ENCODE data around the gene COX6A1. TPM values are rescaled to one million over a fixed set of nuclear protein-coding genes. Genes with fewer than 3 reads are reported as not detected.

COX6A1 gene
- total and polyA plus RNA-seq, 2 donors (not counting 1 experiment from before 2014, with no cell fraction given) = 137 to 484 TPM

DNA sequence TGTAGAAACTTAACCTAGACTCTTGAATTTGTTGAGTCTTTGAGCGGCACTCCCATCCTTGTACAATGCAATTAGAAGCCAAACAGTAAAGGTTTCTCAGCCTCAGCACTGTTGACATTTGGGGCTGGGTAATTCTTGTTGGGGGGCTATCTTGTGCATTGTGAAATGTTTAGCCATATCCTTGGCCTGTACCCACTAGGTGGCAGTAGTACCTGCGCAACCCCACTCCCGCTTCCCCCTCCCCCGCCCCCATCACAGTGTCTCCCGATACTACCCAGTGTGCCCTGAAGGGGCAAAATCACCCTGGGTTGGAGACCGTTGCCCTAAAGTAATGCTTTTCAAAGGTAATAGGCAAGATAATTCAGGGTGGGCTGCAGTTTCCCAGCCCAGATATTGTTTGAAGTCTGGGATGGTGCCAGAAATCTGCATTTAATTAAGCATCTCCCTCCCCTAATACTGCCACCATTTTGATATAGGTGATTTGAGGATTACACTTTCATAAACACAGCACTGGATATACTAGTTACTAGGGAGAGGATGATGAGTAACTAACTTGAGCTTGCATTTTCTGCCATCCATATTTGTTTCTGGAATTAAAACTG lies 1.8 kb downstream of the COX6A1 start:
- H3K4me2 ChIP-seq (replicated peaks; ENCODE audit: low read depth, low read length, poor library complexity, severe bottlenecking) = peak overlapping the region; percentile 88
- TF ChIP-seq CTCF (IDR thresholded peaks at IDR 0.05) = peak; percentile 82
- TF ChIP-seq EZH2 (IDR thresholded peaks at IDR 0.05; ENCODE audit: borderline replicate concordance, insufficient read depth, low read depth, low read length, poor library complexity, severe bottlenecking) = no peak
- no peaks in the 10 kb centered on the region for H3K9me3 ChIP-seq (ENCODE audit: control extremely low read depth in 1 of 3, control insufficient read depth in 2 of 3, insufficient read depth in 1 of 3, low read length in 2 of 3)
- Mint-ChIP-seq H3K4me3 (peak overlapping the region; percentile 75), H3K9me3 (ENCODE audit: insufficient read depth) (no peaks in the 10 kb centered on the region), H3K27me3 (no peaks in the 10 kb centered on the region), H3K4me1 (peaks cover 32% of the 10 kb centered on the region), H3K27ac (peak overlapping the region; percentile 56)
- intact Hi-C loops (cut with micrococcal nuclease) = loop anchor here (1.0 to 10.0 kb wide), 9 partner anchors 57 to 1828 kb away; partner anchors contain the start of genes DYNLL1, POP5, RNF10 and SIRT4
- H3K4me1 ChIP-seq (ENCODE audit: control insufficient read depth in 2 of 2, insufficient read depth in 2 of 2, low read length in 2 of 2) = peaks cover 18 to 20% of the 10 kb centered on the region in 2 donors
- ATAC-seq (ENCODE audit: low read depth) (peak; percentile 42), DNase-seq (peak; percentile 88)
- peaks cover 40% of the 10 kb centered on the region for H3K79me2 ChIP-seq (ENCODE audit: control insufficient read depth, insufficient read depth, low read length)
- no peak overlapping the region for H3K9ac ChIP-seq (ENCODE audit: low read length)
- no CpG with 5 or more reads among the region's 6 CpGs for WGBS (ENCODE audit: insufficient coverage)
- POLR2A ChIA-PET = interaction anchor here (1.0 kb wide), 1 partner anchor 11 kb away, joined by 4 read pairs; no protein-coding TSS in a partner anchor
- no peak overlapping the region for H3K27ac ChIP-seq (ENCODE audit: low read length in 2 of 2)
- no peak overlapping the region for H2AFZ ChIP-seq (ENCODE audit: insufficient read depth, low read depth, low read length, poor library complexity, severe bottlenecking)
- H3K36me3 ChIP-seq (replicated peaks in 1 of 2; ENCODE audit: control extremely low read depth in 1 of 2, control insufficient read depth in 1 of 2, extremely low read depth in 1 of 2, insufficient read depth in 2 of 2, low read length in 1 of 2) = peaks cover 3 to 39% of the 10 kb centered on the region in 2 experiments
- H3K4me3 ChIP-seq (ENCODE audit: control extremely low read depth in 1 of 5, extremely low read depth in 1 of 5, insufficient read depth in 1 of 5, low read depth in 2 of 5, low read length in 4 of 5) = no peak overlapping the region
- CTCF ChIA-PET = interaction anchor here (0.5 to 1.6 kb wide), 12 partner anchors 9 to 927 kb away, joined by 3 to 7 read pairs (median 3); partner anchors contain the start of gene POP5
- peaks cover 22% of the 10 kb centered on the region for H4K20me1 ChIP-seq (ENCODE audit: control insufficient read depth, insufficient read depth, low read length, poor library complexity, severe bottlenecking)
- H3K27me3 ChIP-seq (replicated peaks in 1 of 4; ENCODE audit: control extremely low read depth in 1 of 4, control insufficient read depth in 3 of 4, insufficient read depth in 4 of 4, low read length in 3 of 4) = no peaks in the 10 kb centered on the region

GRCh38 chr12:120444676-120445075 lies 6.8 kb downstream of the COX6A1 start:
- H3K4me3 Mint-ChIP-seq = peak overlapping the region; percentile 96

More at GRCh38 chr12:120444676-120445075, 6.8 kb downstream of the COX6A1 start:
- peaks cover 3 to 37% of the 10 kb centered on the region in 2 experiments for H3K36me3 ChIP-seq (replicated peaks in 1 of 2; ENCODE audit: control extremely low read depth in 1 of 2, control insufficient read depth in 1 of 2, extremely low read depth in 1 of 2, insufficient read depth in 2 of 2, low read length in 1 of 2)
- peaks cover 15% of the 10 kb centered on the region for H4K20me1 ChIP-seq (ENCODE audit: control insufficient read depth, insufficient read depth, low read length, poor library complexity, severe bottlenecking)
- peaks cover 62% of the 10 kb centered on the region for H3K79me2 ChIP-seq (ENCODE audit: control insufficient read depth, insufficient read depth, low read length)
- WGBS (ENCODE audit: insufficient coverage) = 83% methylated on average over 1 of the region's 2 CpGs
- DNase-seq (no peak), ATAC-seq (ENCODE audit: low read depth) (no peak)
- Mint-ChIP-seq H3K4me1 (peaks cover 44% of the 10 kb centered on the region), H3K27me3 (no peaks in the 10 kb centered on the region), H3K27ac (peak overlapping the region; percentile 96), H3K9me3 (ENCODE audit: insufficient read depth) (no peaks in the 10 kb centered on the region)
- H3K9me3 ChIP-seq (ENCODE audit: control extremely low read depth in 1 of 3, control insufficient read depth in 2 of 3, insufficient read depth in 1 of 3, low read length in 2 of 3) = no peaks in the 10 kb centered on the region
- no peak overlapping the region for H3K4me3 ChIP-seq (ENCODE audit: control extremely low read depth in 1 of 5, extremely low read depth in 1 of 5, insufficient read depth in 1 of 5, low read depth in 2 of 5, low read length in 4 of 5)
- peaks cover 21 to 27% of the 10 kb centered on the region in 2 donors for H3K4me1 ChIP-seq (ENCODE audit: control insufficient read depth in 2 of 2, insufficient read depth in 2 of 2, low read length in 2 of 2)
- ChIA-PET POLR2A (no interaction called here), CTCF (interaction anchor here (1.7 to 3.9 kb wide), 2 partner anchors 12 to 24 kb away, joined by 3 to 8 read pairs; no protein-coding TSS in a partner anchor)
- TF ChIP-seq EZH2 (IDR thresholded peaks at IDR 0.05; ENCODE audit: borderline replicate concordance, insufficient read depth, low read depth, low read length, poor library complexity, severe bottlenecking) (no peak), CTCF (IDR thresholded peaks at IDR 0.05) (no peak)
- H3K9ac ChIP-seq (ENCODE audit: low read length) = no peak overlapping the region
- intact Hi-C loops (cut with micrococcal nuclease) = no loop called here
- H2AFZ ChIP-seq (ENCODE audit: insufficient read depth, low read depth, low read length, poor library complexity, severe bottlenecking) = no peak overlapping the region
- no peaks in the 10 kb centered on the region for H3K27me3 ChIP-seq (replicated peaks in 1 of 4; ENCODE audit: control extremely low read depth in 1 of 4, control insufficient read depth in 3 of 4, insufficient read depth in 4 of 4, low read length in 3 of 4)
- H3K4me2 ChIP-seq (replicated peaks; ENCODE audit: low read depth, low read length, poor library complexity, severe bottlenecking) = no peak overlapping the region
- no peak overlapping the region for H3K27ac ChIP-seq (ENCODE audit: low read length in 2 of 2)

Data from B cell (primary cell).